ENCODE measurements around the gene ELMO1. TPM values are rescaled to one million over a fixed set of nuclear protein-coding genes. Genes with fewer than 3 reads are reported as not detected.

Gene ELMO1
- total RNA-seq, 2 experiments from 2014 or later = 72.8 to 75.3 TPM

DNA sequence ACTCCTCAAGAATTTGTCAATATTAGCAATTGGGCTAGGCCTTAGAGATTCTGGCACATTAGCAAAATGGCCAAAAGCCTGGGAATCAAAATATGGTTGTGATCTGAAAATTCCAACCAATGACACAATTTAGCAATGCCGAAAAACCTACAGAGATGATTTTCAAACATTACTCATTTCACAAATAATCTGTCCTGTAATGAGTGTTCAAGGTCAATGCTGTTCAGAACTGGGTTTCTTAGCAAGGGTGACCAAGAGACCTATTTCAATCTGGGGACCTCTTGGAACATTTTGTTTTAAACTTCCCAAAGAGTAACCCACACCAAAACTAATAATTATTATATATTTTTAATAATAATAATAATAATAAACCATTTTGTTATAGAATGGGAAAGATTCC is 24.1 kb downstream of the ELMO1 start:
- peaks cover 32% of the 10 kb centered on the region for H3K4me1 Mint-ChIP-seq (ENCODE audit: low read depth)
- CTCF ChIA-PET = interaction anchor here (1.5 kb wide), 1 partner anchor 12 kb away, joined by 5 read pairs; no protein-coding TSS in a partner anchor

DNA sequence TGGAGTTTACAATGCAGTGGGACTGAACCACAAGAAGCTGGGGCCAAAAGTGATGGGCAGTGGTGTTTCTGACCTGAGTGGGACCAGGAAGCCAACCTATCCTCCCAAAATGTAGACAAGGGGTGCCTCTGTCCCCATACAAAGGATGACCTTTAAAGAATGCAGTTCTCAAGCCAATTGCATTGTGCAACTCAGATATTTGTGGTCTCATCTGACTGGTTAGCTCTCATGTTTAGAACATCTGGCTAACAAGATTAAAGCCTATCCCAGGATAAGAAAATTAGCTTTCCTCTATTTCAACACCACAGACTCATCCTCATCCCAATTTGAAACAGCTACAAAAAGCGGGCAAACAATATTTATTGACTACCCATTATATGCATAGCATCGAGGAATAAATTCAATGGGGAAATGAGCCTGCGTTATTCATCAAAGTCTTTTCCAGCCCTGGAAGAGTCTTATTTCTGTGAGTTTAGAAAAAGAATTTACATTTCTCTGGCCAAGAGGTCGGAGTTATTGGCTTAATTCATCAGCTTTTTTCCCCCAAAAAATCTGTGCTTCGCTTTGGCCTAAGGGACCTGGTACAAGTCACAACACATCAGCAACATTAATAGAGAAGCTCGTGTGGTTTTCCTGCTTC is 26.7 kb downstream of the ELMO1 start:
- ATAC-seq = no peak
- H3K27me3 Mint-ChIP-seq = no peaks in the 10 kb centered on the region
- no peak overlapping the region for H3K27ac Mint-ChIP-seq
- no peak for DNase-seq
- peaks cover 34% of the 10 kb centered on the region for H3K4me1 Mint-ChIP-seq (ENCODE audit: low read depth)
- ChIA-PET POLR2A (interaction anchor here (0.7 kb wide), 1 partner anchor 52 kb away, joined by 3 read pairs; no protein-coding TSS in a partner anchor), CTCF (interaction anchor here (0.9 kb wide), 1 partner anchor 74 kb away, joined by 3 read pairs; no protein-coding TSS in a partner anchor)
- intact Hi-C loops (cut with micrococcal nuclease) = no loop called here
- H3K4me3 Mint-ChIP-seq = no peak overlapping the region
- peaks cover 5% of the 10 kb centered on the region for H3K36me3 Mint-ChIP-seq (ENCODE audit: low read depth)
- no peaks in the 10 kb centered on the region for H3K9me3 Mint-ChIP-seq
- TF ChIP-seq, protein P1, sequence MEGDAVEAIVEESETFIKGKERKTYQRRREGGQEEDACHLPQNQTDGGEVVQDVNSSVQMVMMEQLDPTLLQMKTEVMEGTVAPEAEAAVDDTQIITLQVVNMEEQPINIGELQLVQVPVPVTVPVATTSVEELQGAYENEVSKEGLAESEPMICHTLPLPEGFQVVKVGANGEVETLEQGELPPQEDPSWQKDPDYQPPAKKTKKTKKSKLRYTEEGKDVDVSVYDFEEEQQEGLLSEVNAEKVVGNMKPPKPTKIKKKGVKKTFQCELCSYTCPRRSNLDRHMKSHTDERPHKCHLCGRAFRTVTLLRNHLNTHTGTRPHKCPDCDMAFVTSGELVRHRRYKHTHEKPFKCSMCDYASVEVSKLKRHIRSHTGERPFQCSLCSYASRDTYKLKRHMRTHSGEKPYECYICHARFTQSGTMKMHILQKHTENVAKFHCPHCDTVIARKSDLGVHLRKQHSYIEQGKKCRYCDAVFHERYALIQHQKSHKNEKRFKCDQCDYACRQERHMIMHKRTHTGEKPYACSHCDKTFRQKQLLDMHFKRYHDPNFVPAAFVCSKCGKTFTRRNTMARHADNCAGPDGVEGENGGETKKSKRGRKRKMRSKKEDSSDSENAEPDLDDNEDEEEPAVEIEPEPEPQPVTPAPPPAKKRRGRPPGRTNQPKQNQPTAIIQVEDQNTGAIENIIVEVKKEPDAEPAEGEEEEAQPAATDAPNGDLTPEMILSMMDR (IDR thresholded peaks at IDR 0.05) = no peak

More for the DNA sequence above, 24.1 kb downstream of the ELMO1 start:
- Mint-ChIP-seq H3K4me3 (no peak overlapping the region), H3K36me3 (ENCODE audit: low read depth) (peaks cover 14% of the 10 kb centered on the region), H3K27me3 (no peaks in the 10 kb centered on the region), H3K9me3 (no peaks in the 10 kb centered on the region), H3K27ac (no peak overlapping the region)
- TF ChIP-seq, protein P1 (IDR thresholded peaks at IDR 0.05) = no peak
- intact Hi-C loops (cut with micrococcal nuclease) = no loop called here
- DNase-seq (no peak), ATAC-seq (no peak)
- POLR2A ChIA-PET = no interaction called here

DNA sequence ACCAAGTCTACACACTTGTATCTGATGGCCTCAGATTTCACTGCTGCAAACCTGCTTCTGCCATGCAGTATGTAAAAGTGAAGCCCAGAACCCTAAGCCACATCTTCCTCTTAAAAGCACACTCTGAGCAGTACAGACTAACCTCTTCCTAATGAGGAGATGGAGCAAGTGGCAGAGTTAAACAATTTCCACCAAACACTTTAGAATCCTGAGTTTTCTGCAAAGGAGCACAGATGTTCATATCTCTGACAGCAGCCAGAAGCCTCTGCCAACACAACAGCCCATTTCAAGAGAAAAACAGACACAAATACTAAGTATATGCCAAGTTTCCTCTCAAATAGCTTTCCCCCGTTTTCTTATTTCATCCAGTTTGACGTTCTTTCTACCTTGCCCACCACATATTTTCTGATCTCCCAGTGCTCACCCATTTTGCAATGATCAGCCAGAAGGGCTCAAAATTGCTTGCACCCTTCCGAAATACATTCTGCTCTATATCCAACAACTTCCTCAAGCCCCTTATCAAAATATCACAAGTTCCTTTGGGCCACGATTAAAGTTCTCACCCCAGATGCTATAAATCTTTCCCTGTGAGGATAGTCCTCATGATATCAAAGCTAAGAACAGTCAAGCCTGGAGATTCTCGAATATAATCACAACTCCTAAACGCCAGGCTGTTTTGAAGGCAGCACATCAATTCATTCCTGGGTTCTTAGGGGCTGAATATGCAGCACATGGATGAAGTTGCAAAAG is 27.5 kb downstream of the ELMO1 start:
- intact Hi-C loops (cut with micrococcal nuclease) = no loop called here
- peaks cover 3% of the 10 kb centered on the region for H3K36me3 Mint-ChIP-seq (ENCODE audit: low read depth)
- TF ChIP-seq, protein P1 (IDR thresholded peaks at IDR 0.05) = no peak
- no peak overlapping the region for H3K27ac Mint-ChIP-seq
- H3K4me3 Mint-ChIP-seq = no peak overlapping the region
- POLR2A ChIA-PET = interaction anchor here (1.0 to 1.6 kb wide), 4 partner anchors 10 to 28 kb away, joined by 3 to 4 read pairs (median 3); partner anchors contain the start of gene ELMO1
- H3K9me3 Mint-ChIP-seq = no peaks in the 10 kb centered on the region
- CTCF ChIA-PET = interaction anchor here (0.9 kb wide), 1 partner anchor 75 kb away, joined by 3 read pairs; no protein-coding TSS in a partner anchor
- H3K4me1 Mint-ChIP-seq (ENCODE audit: low read depth) = peaks cover 31% of the 10 kb centered on the region
- no peak for ATAC-seq
- no peak for DNase-seq
- no peaks in the 10 kb centered on the region for H3K27me3 Mint-ChIP-seq

DNA sequence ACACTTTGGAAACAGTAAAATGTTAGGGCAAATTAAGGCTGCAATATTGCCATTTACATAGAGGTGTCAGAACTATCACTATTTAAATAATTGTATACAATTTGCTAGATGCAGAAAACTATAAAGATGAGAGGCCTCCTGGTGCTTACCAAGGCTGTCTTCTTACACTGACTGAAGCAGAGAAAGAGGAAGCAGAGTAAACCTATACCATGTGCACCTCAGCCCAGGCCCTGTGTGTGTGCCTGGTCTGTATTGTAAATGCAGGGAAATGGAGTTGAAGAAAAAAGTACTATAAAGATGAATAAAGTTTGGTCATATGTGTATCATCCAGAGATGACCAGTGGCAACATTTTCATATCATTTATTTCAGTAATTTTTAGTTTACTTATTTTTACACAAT is 29.2 kb downstream of the ELMO1 start:
- Mint-ChIP-seq H3K27me3 (no peaks in the 10 kb centered on the region), H3K4me1 (ENCODE audit: low read depth) (peaks cover 28% of the 10 kb centered on the region), H3K4me3 (no peak overlapping the region), H3K36me3 (ENCODE audit: low read depth) (peaks cover 3% of the 10 kb centered on the region), H3K27ac (no peak overlapping the region), H3K9me3 (no peaks in the 10 kb centered on the region)
- POLR2A ChIA-PET = no interaction called here
- TF ChIP-seq, protein P1 (IDR thresholded peaks at IDR 0.05) = no peak
- intact Hi-C loops (cut with micrococcal nuclease) = no loop called here
- CTCF ChIA-PET = no interaction called here
- ATAC-seq (no peak), DNase-seq (no peak)

DNA sequence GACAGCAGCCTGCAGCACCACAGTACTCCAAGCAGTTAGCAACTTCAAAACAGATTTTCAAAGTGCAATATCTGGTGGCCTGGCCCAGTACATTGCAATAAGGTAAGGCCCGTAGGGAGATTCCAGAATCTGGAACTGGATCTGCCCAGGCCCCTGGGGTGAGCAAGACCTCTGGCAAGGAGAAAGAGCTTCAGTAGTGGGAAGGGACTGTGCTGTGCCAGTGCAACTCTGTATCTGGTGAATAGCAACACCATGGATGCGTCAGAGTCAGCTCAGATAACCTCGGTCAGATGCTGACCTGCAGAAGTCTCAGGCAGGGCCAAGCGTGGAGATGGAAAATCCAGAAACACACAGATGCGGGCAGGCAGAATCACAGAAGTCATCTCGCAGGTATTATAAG is 30.3 kb downstream of the ELMO1 start:
- no peak overlapping the region for H3K27ac Mint-ChIP-seq
- peaks cover 9% of the 10 kb centered on the region for H3K36me3 Mint-ChIP-seq (ENCODE audit: low read depth)
- no peak overlapping the region for H3K4me3 Mint-ChIP-seq
- POLR2A ChIA-PET = interaction anchor here (1.3 to 1.7 kb wide), 2 partner anchors 12 to 13 kb away, joined by 3 to 5 read pairs; no protein-coding TSS in a partner anchor
- intact Hi-C loops (cut with micrococcal nuclease) = no loop called here
- DNase-seq (no peak), ATAC-seq (no peak)
- H3K9me3 Mint-ChIP-seq = peaks cover 2% of the 10 kb centered on the region
- no peaks in the 10 kb centered on the region for H3K27me3 Mint-ChIP-seq
- CTCF ChIA-PET = no interaction called here
- TF ChIP-seq, protein P1 (IDR thresholded peaks at IDR 0.05) = no peak
- peaks cover 30% of the 10 kb centered on the region for H3K4me1 Mint-ChIP-seq (ENCODE audit: low read depth)
